OCI-LY3 (cell line): ENCODE measurements around the gene TP53I11.

Experiments used
- EZH2phosphoT487 ChIP-seq: fragments of 200-600 bp; shearing (Covaris generic); IDR thresholded peaks from 2 replicates; pipeline ENCODE4 v1.6.1; 2018; ENCODE audit warnings: antibody characterized with exemption, mixed run types, low read depth
- TF ChIP-seq, protein P1 (sequence below): fragments of 200-600, 300-600 bp; sonication (generic); IDR thresholded peaks from 2 replicates; pipeline ENCODE4 v1.5.1; 2014; ENCODE audit warnings: antibody characterized with exemption, low read length, low read depth

DNA sequence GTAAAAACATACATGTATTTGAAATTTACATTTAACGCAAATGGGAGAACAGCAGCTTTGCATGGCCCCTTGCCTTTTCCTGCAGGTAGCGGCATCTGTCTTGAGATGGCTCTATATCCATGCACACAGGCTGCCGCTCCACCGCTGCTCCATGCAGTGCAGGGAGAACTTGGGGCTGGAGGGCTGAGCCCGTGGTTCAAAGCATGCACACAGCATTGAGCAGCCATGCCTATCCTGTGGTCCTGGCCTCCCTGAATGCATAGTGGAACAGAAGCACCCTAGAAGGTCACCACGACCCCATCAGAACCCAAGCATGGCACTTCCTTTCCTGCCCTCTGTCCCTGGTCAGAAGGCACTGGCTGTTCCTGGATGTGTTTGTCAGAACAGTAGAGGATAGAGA, 35.0 kb upstream of the TP53I11 start:
- TF ChIP-seq EZH2phosphoT487: no peak
- TF ChIP-seq, protein P1, sequence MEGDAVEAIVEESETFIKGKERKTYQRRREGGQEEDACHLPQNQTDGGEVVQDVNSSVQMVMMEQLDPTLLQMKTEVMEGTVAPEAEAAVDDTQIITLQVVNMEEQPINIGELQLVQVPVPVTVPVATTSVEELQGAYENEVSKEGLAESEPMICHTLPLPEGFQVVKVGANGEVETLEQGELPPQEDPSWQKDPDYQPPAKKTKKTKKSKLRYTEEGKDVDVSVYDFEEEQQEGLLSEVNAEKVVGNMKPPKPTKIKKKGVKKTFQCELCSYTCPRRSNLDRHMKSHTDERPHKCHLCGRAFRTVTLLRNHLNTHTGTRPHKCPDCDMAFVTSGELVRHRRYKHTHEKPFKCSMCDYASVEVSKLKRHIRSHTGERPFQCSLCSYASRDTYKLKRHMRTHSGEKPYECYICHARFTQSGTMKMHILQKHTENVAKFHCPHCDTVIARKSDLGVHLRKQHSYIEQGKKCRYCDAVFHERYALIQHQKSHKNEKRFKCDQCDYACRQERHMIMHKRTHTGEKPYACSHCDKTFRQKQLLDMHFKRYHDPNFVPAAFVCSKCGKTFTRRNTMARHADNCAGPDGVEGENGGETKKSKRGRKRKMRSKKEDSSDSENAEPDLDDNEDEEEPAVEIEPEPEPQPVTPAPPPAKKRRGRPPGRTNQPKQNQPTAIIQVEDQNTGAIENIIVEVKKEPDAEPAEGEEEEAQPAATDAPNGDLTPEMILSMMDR: no peak
